NCI-H2029 (cell line): Measurements from ENCODE around the gene MYRIP.

Source experiments
- DNase-seq: peaks from one replicate; lab custom pipeline; 2025; lab: John Stamatoyannopoulos, UW

Gene MYRIP

GRCh38 chr3:40190056-40190455, 380.6 kb downstream of the MYRIP start:
- no peak for DNase-seq

- no peak for DNase-seq
These were observed 381.8 kb downstream of the MYRIP start for GRCh38 chr3:40191251-40191650.

GRCh38 chr3:40191850-40192448, 382.5 kb downstream of the MYRIP start:
- peak; percentile 12 for DNase-seq

- no peak for DNase-seq
These were observed 383.2 kb downstream of the MYRIP start for GRCh38 chr3:40192628-40193027.

GRCh38 chr3:40196966-40197365, 387.6 kb downstream of the MYRIP start:
- DNase-seq: no peak

- DNase-seq: no peak
These were observed 391.4 kb downstream of the MYRIP start for GRCh38 chr3:40200692-40201316.

- peak; percentile 25 for DNase-seq
These were observed 392.4 kb downstream of the MYRIP start for GRCh38 chr3:40201770-40202169.

GRCh38 chr3:40206522-40206921, 397.1 kb downstream of the MYRIP start:
- no peak for DNase-seq

GRCh38 chr3:40207796-40208195, 398.4 kb downstream of the MYRIP start:
- DNase-seq: no peak

GRCh38 chr3:40208251-40208650, 398.8 kb downstream of the MYRIP start:
- DNase-seq: no peak

GRCh38 chr3:40211579-40211978, 402.2 kb downstream of the MYRIP start:
- no peak for DNase-seq

- DNase-seq: no peak
These were observed 404.1 kb downstream of the MYRIP start for GRCh38 chr3:40213556-40213955.

- DNase-seq: no peak
These were observed 405.6 kb downstream of the MYRIP start for GRCh38 chr3:40215015-40215414.

GRCh38 chr3:40216471-40216870, 407.1 kb downstream of the MYRIP start:
- no peak for DNase-seq

GRCh38 chr3:40223856-40224255, 414.4 kb downstream of the MYRIP start:
- DNase-seq: no peak

GRCh38 chr3:40224796-40225515, 415.5 kb downstream of the MYRIP start:
- DNase-seq: no peak

GRCh38 chr3:40226636-40227035, 417.2 kb downstream of the MYRIP start:
- no peak for DNase-seq

- DNase-seq: no peak
These were observed 419.5 kb downstream of the MYRIP start for GRCh38 chr3:40228792-40229350.

- DNase-seq: no peak
These were observed 420.0 kb downstream of the MYRIP start for GRCh38 chr3:40229386-40229785.

- DNase-seq: no peak
These were observed 420.6 kb downstream of the MYRIP start for GRCh38 chr3:40229963-40230362.

GRCh38 chr3:40230382-40230781, 421.0 kb downstream of the MYRIP start:
- DNase-seq: no peak

- DNase-seq: no peak
These were observed 423.2 kb downstream of the MYRIP start for GRCh38 chr3:40232626-40233025.

GRCh38 chr3:40237159-40237558, 427.8 kb downstream of the MYRIP start:
- no peak for DNase-seq
